Psoas muscle (tissue), 8 donors: ENCODE measurements around the gene CA11. TPM values are rescaled to one million over a fixed set of nuclear protein-coding genes. Genes with fewer than 3 reads are reported as not detected.
A peak's percentile ranks its signal among the peaks of the same experiment; 100 is the strongest.

Source experiments
- ATAC-seq, 4 donors: fragments of 200-7000 bp; cut with Tn5 transposase; one replicate each; pipeline ENCODE4 v1.9.1; 2020; ENCODE audit warnings: moderate library complexity in 3 of 4, mild to moderate bottlenecking in 2 of 4
- DNase-seq, 2 donors: peaks; one replicate each; pipeline ENCODE4 v3.0.0-alpha.2; 2020
- H3K27ac ChIP-seq: fragments of 200-600 bp; one replicate; pipeline ENCODE4 v1.8.0; 2022
- H3K27me3 ChIP-seq, 3 donors: fragments of 200-600 bp in 1 of 3; one replicate each; pipeline versions ENCODE4 v1.6.1 to v1.8.0; 2013 to 2022; ENCODE audit warnings: low read length in 2 of 3, mild to moderate bottlenecking in 2 of 3, moderate library complexity in 1 of 3; ENCODE audit not compliant: insufficient read depth in 3 of 3
- H3K36me3 ChIP-seq, 2 donors: fragments of 200-600 bp in 1 of 2; one replicate each; pipeline versions ENCODE4 v1.6.1 to v1.8.0; 2013 to 2022; ENCODE audit warnings: low read depth in 1 of 2, mild to moderate bottlenecking in 1 of 2, moderate library complexity in 1 of 2; ENCODE audit not compliant: insufficient read depth in 1 of 2
- H3K4me1 ChIP-seq: fragments of 200-600 bp; one replicate; pipeline ENCODE4 v1.8.0; 2022
- H3K4me3 ChIP-seq: fragments of 200-600 bp; one replicate; pipeline ENCODE4 v1.8.0; 2022; ENCODE audit warnings: mild to moderate bottlenecking
- H3K9me3 ChIP-seq: fragments of 200-600 bp; one replicate; pipeline ENCODE4 v1.8.0; 2022
- WGBS, 3 donors: extraction: QIAGEN DNeasy Blood & Tissue Kit; methylation state at CpG; one replicate each; pipeline versions ENCODE4 v1.1.6 to v1.1.7; 2013; 5-methylcytosine and 5-hydroxymethylcytosine counted together
- intact Hi-C, 2 donors: fragments of 100-400 bp; cut with DNase I; formaldehyde crosslinking; loops; one replicate each; pipeline versions ENCODE4 v1.11.0 to v1.14.2; 2022
- polyA plus RNA-seq, 3 donors: library from polyadenylated mRNA; stranded (reverse); fragments of 200-250 nt; gene quantifications; one replicate each; pipeline ENCODE4 v1.2.3, GENCODE V29; 2013
- total RNA-seq, 4 donors: library from RNA; stranded (reverse); fragmentation: NEBNext Ultra II Directional in 2 of 4; extraction: Animal tissue kit (Norgen Biotek cat#: 25700) in 2 of 4; gene quantifications; one replicate each; pipeline versions ENCODE4 v1.2.1 to v1.2.4, GENCODE V29; 2021 to 2023
- TF ChIP-seq, protein P1 (sequence below): fragments of 200-600 bp; IDR thresholded peaks from one replicate; pipeline ENCODE4 v1.8.0; 2022; ENCODE audit warnings: antibody characterized with exemption
- donor health status: healthy with polysubstance abuse.
- donor health status: DM: no; HTN: no; CAD: no; lungs with moderate emphysema.
- donor health status: Bipolar disorder and iron deficiency.
- donor health status: healthy.
- donor health status: DM: yes; HTN: yes; CAD: no.
- donor health status: DM: no; HTN: no; CAD: no.
- donor health status: DM: no; HTN: no; CAD: no.
- donor health status: DM: yes; HTN: yes; CAD: no.

Gene CA11
- total and polyA plus RNA-seq, 7 donors = 2.3 to 10.6 (median 8.6) TPM

DNA sequence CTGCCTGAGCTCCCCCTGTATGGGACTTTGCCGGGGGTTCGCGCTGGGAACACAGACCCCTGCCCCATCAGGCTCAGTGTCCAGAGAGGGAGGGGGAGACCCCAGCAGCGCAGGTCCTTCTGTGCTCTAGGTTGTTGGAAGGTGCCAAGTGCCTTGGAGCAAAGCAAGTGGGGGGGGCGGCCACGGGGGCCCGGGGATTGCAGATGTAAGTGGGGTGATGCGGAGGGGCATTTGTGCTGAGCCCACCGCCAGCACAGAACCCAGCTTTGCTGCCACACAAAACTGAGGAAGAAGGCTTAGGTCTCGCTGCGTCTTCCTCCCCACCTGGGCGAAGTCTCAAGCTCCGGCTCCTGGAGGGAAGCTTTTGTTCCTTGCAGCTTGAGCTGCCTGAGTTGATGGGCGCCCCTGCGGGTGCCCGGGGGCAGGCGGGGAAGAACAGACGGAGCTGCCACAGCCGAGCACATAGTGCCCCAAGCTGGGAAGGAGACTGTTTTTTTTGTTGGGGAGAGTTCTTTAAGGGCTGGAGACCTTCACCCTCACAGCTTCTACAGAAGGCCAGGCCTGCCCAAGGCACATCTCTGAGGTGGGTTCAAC, 28.3 kb upstream of the CA11 start:
- no peaks in the 10 kb centered on the region for H3K27me3 ChIP-seq
- WGBS, 3 donors = 90 to 91% (median 91%) methylated on average over 17 to 19 of the region's 19 CpGs
- H3K4me3 ChIP-seq = no peak overlapping the region
- H3K4me1 ChIP-seq = peaks cover 9% of the 10 kb centered on the region
- H3K36me3 ChIP-seq = no peaks in the 10 kb centered on the region
- no peak overlapping the region for H3K27ac ChIP-seq
- peak in 1 of 4 donors; percentile 13 for ATAC-seq
- TF ChIP-seq, protein P1, sequence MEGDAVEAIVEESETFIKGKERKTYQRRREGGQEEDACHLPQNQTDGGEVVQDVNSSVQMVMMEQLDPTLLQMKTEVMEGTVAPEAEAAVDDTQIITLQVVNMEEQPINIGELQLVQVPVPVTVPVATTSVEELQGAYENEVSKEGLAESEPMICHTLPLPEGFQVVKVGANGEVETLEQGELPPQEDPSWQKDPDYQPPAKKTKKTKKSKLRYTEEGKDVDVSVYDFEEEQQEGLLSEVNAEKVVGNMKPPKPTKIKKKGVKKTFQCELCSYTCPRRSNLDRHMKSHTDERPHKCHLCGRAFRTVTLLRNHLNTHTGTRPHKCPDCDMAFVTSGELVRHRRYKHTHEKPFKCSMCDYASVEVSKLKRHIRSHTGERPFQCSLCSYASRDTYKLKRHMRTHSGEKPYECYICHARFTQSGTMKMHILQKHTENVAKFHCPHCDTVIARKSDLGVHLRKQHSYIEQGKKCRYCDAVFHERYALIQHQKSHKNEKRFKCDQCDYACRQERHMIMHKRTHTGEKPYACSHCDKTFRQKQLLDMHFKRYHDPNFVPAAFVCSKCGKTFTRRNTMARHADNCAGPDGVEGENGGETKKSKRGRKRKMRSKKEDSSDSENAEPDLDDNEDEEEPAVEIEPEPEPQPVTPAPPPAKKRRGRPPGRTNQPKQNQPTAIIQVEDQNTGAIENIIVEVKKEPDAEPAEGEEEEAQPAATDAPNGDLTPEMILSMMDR = no peak
- H3K9me3 ChIP-seq = no peaks in the 10 kb centered on the region
- DNase-seq = no peak
- intact Hi-C loops = loop anchor here (10.0 kb wide), 2 partner anchors 160 to 170 kb away; partner anchors contain the start of gene HSD17B14 (in 1 of the 2)

DNA sequence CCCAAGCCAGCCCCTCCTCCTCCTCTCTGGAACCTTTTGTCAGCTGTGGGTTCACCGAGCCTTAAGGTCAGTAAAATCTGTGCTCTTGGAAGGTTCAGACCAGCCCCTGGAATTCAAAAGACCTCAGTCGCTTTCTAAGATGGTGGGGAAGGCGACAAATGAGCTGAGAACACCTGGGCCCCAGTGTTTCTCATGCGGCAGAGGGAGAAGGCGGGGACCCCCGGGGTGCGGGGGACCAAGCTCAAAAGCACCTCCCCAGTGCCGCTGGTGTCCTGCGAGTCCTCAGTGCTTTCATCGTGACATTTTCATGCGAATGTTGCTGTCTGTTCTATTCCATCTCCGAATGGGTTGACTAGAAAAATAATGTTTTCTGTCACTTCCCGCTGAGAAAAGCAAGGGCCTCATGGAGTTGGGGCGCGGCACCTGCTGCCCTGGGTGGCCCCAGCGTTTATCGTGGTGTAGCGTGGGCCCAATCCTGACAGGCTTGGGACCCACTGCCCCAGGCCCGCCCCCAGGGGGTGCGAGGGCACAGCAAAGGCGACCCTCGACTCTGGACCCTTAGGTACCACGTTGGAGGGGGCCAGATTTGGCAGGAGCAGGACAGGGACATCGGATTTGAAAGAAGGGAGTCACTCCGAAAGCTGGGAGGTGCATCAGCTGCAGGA, 27.6 kb upstream of the CA11 start:
- TF ChIP-seq, protein P1 = no peak
- no peak for ATAC-seq
- intact Hi-C loops = loop anchor here (10.0 kb wide), 2 partner anchors 161 to 171 kb away; partner anchors contain the start of gene HSD17B14 (in 1 of the 2)
- no peak for DNase-seq
- 78 to 83% (median 81%) methylated on average over 25 of the region's 25 CpGs for whole genome bisulfite sequencing, 3 donors
- no peaks in the 10 kb centered on the region for H3K9me3 ChIP-seq
- no peak overlapping the region for H3K4me3 ChIP-seq
- no peaks in the 10 kb centered on the region for H3K36me3 ChIP-seq
- no peak overlapping the region for H3K27ac ChIP-seq
- peaks cover 9% of the 10 kb centered on the region for H3K4me1 ChIP-seq
- H3K27me3 ChIP-seq = no peaks in the 10 kb centered on the region

DNA sequence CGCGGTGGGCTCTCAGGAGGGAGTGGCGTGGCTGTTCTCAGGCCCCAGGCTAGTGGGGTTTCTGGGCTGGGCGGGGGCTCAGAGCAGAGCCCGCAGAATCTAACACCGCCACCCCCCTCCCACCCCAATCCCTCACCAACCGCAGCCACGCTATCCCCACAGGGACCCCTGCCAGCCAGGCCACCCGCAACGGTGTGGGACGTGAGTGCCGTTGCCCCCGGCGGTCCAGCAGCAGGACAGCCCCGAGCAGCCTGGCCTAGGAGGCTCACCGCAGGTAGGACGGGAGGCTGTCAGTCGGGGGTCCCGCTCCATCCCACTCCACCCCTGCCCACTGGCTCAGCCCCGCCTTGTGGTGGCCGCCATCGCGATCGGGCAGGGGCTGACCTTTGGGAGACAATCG, 27.0 kb upstream of the CA11 start, which contains the start of gene NTN5:
Gene NTN5, minus strand, starts transcription at position 24 of the 400 bp plus-strand sequence. CDS start 2,031 bp downstream, outside the sequence.
- no peaks in the 10 kb centered on the region for H3K36me3 ChIP-seq
- intact Hi-C loops = loop anchor here (10.0 kb wide), 2 partner anchors 162 to 172 kb away; partner anchors contain the start of gene HSD17B14 (in 1 of the 2)
- no peaks in the 10 kb centered on the region for H3K27me3 ChIP-seq
- no peak for DNase-seq
- no peak within 1 kb of the TSS for H3K27ac ChIP-seq
- peaks cover 9% of the 10 kb centered on the region for H3K4me1 ChIP-seq
- no peaks in the 10 kb centered on the region for H3K9me3 ChIP-seq
- TF ChIP-seq, protein P1 = no peak
- no peak for ATAC-seq
- WGBS, 3 donors = 83 to 87% (median 86%) methylated on average over 24 to 25 of the region's 25 CpGs
- no peak within 1 kb of the TSS for H3K4me3 ChIP-seq

DNA sequence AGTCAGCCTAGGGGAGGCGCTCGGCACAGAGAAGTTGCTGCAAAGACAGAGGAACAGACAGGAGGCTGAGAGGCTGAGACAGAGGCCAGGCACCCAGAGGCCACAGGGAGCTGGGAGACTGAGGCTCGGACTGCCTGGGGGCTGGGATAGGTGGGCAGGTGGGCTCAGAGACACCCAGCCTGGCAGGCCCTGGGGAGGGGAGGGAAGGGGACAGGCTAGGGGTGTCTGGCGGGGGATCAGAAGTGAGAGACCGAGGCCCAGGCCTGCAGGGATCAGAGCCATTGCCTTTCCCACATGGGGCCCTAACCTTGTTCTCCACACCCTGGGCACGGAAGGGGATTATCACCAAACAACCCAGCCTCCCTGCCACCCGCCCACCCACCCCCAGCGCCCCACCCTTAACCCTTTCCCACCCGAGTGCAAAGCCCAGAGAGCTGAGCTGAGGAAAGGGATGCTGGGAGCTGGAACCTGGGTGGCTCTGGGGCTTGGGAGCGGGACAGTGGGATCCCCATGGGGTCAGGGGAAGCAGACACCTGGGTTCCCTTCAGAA, 25.5 kb upstream of the CA11 start:
- Histone ChIP-seq H3K4me1 (peaks cover 9% of the 10 kb centered on the region), H3K27ac (no peak overlapping the region), H3K27me3 (no peaks in the 10 kb centered on the region), H3K36me3 (no peaks in the 10 kb centered on the region), H3K4me3 (no peak overlapping the region), H3K9me3 (no peaks in the 10 kb centered on the region)
- intact Hi-C loops = loop anchor here (10.0 kb wide), 2 partner anchors 163 to 173 kb away; partner anchors contain the start of gene HSD17B14 (in 1 of the 2)
- ATAC-seq (no peak), DNase-seq (no peak)
- TF ChIP-seq, protein P1 = no peak
- WGBS, 3 donors = 78 to 92% (median 84%) methylated on average over 8 to 10 of the region's 10 CpGs
